Liver (tissue), 9 donors: Measurements from ENCODE around the gene MYMK. TPM values are rescaled to one million over a fixed set of nuclear protein-coding genes. Genes with fewer than 3 reads are reported as not detected.

Experiments
- DNase-seq: peaks from one replicate; pipeline ENCODE4 v3.0.0-alpha.2; 2017; ENCODE audit warnings: low spot score
- H3K27ac ChIP-seq, 2 donors: one replicate each; pipeline ENCODE4 v1.7.0; 2013; ENCODE audit warnings: inconsistent platforms in 2 of 2, low read length in 2 of 2, control low read depth in 1 of 2, low read depth in 1 of 2, mild to moderate bottlenecking in 1 of 2
- H3K27me3 ChIP-seq, 4 donors: one replicate each; pipeline versions ENCODE4 v1.6.1 to v1.7.0; 2013; ENCODE audit warnings: low read length in 3 of 4, inconsistent platforms in 1 of 4, mild to moderate bottlenecking in 1 of 4, moderate library complexity in 1 of 4; ENCODE audit not compliant: control insufficient read depth in 4 of 4, insufficient read depth in 4 of 4
- H3K36me3 ChIP-seq, 4 donors: one replicate each; pipeline versions ENCODE4 v1.6.1 to v1.7.0; 2013; ENCODE audit warnings: low read length in 3 of 4, mild to moderate bottlenecking in 3 of 4, low read depth in 1 of 4, moderate library complexity in 1 of 4; ENCODE audit not compliant: control insufficient read depth in 4 of 4, insufficient read depth in 3 of 4
- H3K4me1 ChIP-seq, 4 donors: one replicate each; pipeline versions ENCODE4 v1.6.1 to v1.7.0; 2013; ENCODE audit warnings: low read length in 3 of 4, mild to moderate bottlenecking in 3 of 4, moderate library complexity in 1 of 4; ENCODE audit not compliant: control insufficient read depth in 4 of 4, insufficient read depth in 4 of 4
- H3K4me3 ChIP-seq, 3 donors: one replicate each; pipeline versions ENCODE4 v1.6.1 to v1.7.0; 2013; ENCODE audit warnings: low read length in 3 of 3, control low read depth in 1 of 3, low read depth in 1 of 3, mild to moderate bottlenecking in 1 of 3
- H3K9ac ChIP-seq, 2 donors: one replicate each; pipeline ENCODE4 v1.7.0; 2013; ENCODE audit warnings: low read length in 2 of 2, mild to moderate bottlenecking in 2 of 2, moderate library complexity in 2 of 2, control low read depth in 1 of 2, low read depth in 1 of 2
- H3K9me3 ChIP-seq, 4 donors: one replicate each; pipeline versions ENCODE4 v1.6.1 to v1.7.0; 2013; ENCODE audit warnings: low read length in 3 of 4; ENCODE audit not compliant: control insufficient read depth in 4 of 4
- EGR1 ChIP-seq, 2 donors: IDR thresholded peaks; 2 replicates each; pipeline ENCODE4 v1.6.1; 2016 to 2018; ENCODE audit warnings: antibody characterized with exemption in 2 of 2, low read depth in 2 of 2
- FOXA1 ChIP-seq: IDR thresholded peaks from 2 replicates; pipeline ENCODE4 v1.6.1; 2016; ENCODE audit warnings: antibody characterized with exemption
- FOXA2 ChIP-seq: IDR thresholded peaks from 2 replicates; pipeline ENCODE4 v1.6.1; 2016; ENCODE audit warnings: antibody characterized with exemption
- HNF4A ChIP-seq, 2 donors: conservative IDR thresholded peaks; 2 replicates each; pipeline ENCODE4 v1.6.1; 2016; ENCODE audit warnings: antibody characterized with exemption in 2 of 2, mild to moderate bottlenecking in 2 of 2
- JUND ChIP-seq, 2 donors: IDR thresholded peaks; 2 replicates each; pipeline ENCODE4 v1.6.1; 2016; ENCODE audit warnings: antibody characterized with exemption in 2 of 2
- NR2F2 ChIP-seq: IDR thresholded peaks from 2 replicates; pipeline ENCODE4 v1.6.1; 2016; ENCODE audit warnings: antibody characterized with exemption
- RAD21 ChIP-seq, 2 donors: IDR thresholded peaks; 2 replicates each; pipeline ENCODE4 v1.6.1; 2016; ENCODE audit warnings: antibody characterized with exemption in 2 of 2, mild to moderate bottlenecking in 2 of 2
- RXRA ChIP-seq, 2 donors: IDR thresholded peaks; 2 replicates each; pipeline ENCODE4 v1.6.1; 2017 to 2018; ENCODE audit warnings: antibody characterized with exemption in 2 of 2, mild to moderate bottlenecking in 1 of 2
- SP1 ChIP-seq: IDR thresholded peaks from 2 replicates; pipeline ENCODE4 v1.6.1; 2018; ENCODE audit warnings: antibody characterized with exemption, mild to moderate bottlenecking
- TAF1 ChIP-seq: conservative IDR thresholded peaks from 2 replicates; pipeline ENCODE4 v1.6.1; 2016; ENCODE audit warnings: antibody characterized with exemption, mild to moderate bottlenecking
- WGBS: extraction: QIAGEN DNeasy Blood & Tissue Kit; methylation state at CpG from one replicate; pipeline ENCODE4 v1.1.7; 2013; 5-methylcytosine and 5-hydroxymethylcytosine counted together
- polyA plus RNA-seq, 2 donors: library from polyadenylated mRNA; stranded (reverse) in 1 of 2; unstranded in 1 of 2; fragments of 200-250 nt in 1 of 2; fragments of >200 nt in 1 of 2; fragmentation: Nextera tagmentation in 1 of 2; extraction: Ambion mirVana in 1 of 2; gene quantifications; one replicate each; pipeline versions ENCODE4 v1.2.1 to v1.2.3, GENCODE V29; 2013 to 2015
- total RNA-seq, 2 donors: library from RNA; depleted of rRNA; stranded (reverse); fragments of >200 nt; gene quantifications; one replicate each; pipeline ENCODE4 v1.2.3, GENCODE V29; 2014
- TF ChIP-seq, protein P1 (sequence below): fragments of 150-350 bp; IDR thresholded peaks from 2 replicates; pipeline ENCODE4 v1.5.1; 2017; ENCODE audit warnings: improper control_type of control experiment, low read depth, low read length; ENCODE audit not compliant: missing input control
- TF ChIP-seq, protein P2 (sequence below): IDR thresholded peaks from 2 replicates; pipeline ENCODE4 v1.6.1; 2016; ENCODE audit warnings: antibody characterized with exemption
- TF ChIP-seq, protein P3 (sequence below): IDR thresholded peaks from 2 replicates; pipeline ENCODE4 v1.6.1; 2016; ENCODE audit warnings: antibody characterized with exemption
- TF ChIP-seq, protein P4 (sequence below): IDR thresholded peaks from 2 replicates; pipeline ENCODE4 v1.6.1; 2016; ENCODE audit warnings: antibody characterized with exemption
- donor health status: healthy.
- donor health status: healthy.
- donor health status: healthy.
- donor health status: healthy.
- donor health status: healthy.

Gene MYMK
- total and polyA plus RNA-seq, 4 donors: not detected

DNA sequence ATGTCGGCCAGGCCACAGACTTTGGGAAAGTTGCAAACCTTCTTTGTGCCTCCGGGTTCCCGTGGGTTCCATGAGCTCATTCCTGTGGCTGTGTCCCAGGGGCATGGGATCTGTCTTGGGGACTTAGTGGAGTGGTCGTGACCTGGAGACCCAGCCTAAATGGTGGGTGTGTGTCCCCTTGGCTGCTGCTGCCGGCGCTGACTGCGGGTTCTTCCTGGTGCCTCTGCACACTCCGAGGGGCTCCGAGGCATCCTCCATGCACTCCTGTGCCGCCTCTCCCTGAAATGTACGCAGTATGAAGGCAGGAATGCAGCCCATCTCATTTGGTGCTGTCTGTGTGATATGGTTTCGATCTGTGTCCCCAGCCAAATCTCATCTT is 24.9 kb downstream of the MYMK start:
- no peak for DNase-seq
- peak overlapping the region; percentile 35 to 38 for H3K27ac ChIP-seq
- no peak overlapping the region for H3K9ac ChIP-seq
- TF ChIP-seq, protein P1, sequence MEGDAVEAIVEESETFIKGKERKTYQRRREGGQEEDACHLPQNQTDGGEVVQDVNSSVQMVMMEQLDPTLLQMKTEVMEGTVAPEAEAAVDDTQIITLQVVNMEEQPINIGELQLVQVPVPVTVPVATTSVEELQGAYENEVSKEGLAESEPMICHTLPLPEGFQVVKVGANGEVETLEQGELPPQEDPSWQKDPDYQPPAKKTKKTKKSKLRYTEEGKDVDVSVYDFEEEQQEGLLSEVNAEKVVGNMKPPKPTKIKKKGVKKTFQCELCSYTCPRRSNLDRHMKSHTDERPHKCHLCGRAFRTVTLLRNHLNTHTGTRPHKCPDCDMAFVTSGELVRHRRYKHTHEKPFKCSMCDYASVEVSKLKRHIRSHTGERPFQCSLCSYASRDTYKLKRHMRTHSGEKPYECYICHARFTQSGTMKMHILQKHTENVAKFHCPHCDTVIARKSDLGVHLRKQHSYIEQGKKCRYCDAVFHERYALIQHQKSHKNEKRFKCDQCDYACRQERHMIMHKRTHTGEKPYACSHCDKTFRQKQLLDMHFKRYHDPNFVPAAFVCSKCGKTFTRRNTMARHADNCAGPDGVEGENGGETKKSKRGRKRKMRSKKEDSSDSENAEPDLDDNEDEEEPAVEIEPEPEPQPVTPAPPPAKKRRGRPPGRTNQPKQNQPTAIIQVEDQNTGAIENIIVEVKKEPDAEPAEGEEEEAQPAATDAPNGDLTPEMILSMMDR: no peak
- TF ChIP-seq, protein P2, sequence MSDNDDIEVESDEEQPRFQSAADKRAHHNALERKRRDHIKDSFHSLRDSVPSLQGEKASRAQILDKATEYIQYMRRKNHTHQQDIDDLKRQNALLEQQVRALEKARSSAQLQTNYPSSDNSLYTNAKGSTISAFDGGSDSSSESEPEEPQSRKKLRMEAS: no peak
- no peak for TF ChIP-seq TAF1
- TF ChIP-seq EGR1 (IDR thresholded peaks at IDR 0.05; ENCODE audit: low read depth in 2 of 2): no peak
- TF ChIP-seq RXRA (IDR thresholded peaks at IDR 0.05): no peak
- no peak for TF ChIP-seq FOXA2
- TF ChIP-seq, protein P3, sequence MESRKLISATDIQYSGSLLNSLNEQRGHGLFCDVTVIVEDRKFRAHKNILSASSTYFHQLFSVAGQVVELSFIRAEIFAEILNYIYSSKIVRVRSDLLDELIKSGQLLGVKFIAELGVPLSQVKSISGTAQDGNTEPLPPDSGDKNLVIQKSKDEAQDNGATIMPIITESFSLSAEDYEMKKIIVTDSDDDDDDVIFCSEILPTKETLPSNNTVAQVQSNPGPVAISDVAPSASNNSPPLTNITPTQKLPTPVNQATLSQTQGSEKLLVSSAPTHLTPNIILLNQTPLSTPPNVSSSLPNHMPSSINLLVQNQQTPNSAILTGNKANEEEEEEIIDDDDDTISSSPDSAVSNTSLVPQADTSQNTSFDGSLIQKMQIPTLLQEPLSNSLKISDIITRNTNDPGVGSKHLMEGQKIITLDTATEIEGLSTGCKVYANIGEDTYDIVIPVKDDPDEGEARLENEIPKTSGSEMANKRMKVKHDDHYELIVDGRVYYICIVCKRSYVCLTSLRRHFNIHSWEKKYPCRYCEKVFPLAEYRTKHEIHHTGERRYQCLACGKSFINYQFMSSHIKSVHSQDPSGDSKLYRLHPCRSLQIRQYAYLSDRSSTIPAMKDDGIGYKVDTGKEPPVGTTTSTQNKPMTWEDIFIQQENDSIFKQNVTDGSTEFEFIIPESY: no peak
- no peak for TF ChIP-seq JUND (IDR thresholded peaks at IDR 0.05)
- H3K36me3 ChIP-seq: no peaks in the 10 kb centered on the region
- H3K4me3 ChIP-seq: no peak overlapping the region
- peaks cover 0 to 9% (median 1%) of the 10 kb centered on the region in 4 donors for H3K9me3 ChIP-seq
- peaks cover 3 to 23% (median 12%) of the 10 kb centered on the region in 4 donors for H3K4me1 ChIP-seq
- WGBS: 83% methylated on average over 12 of the region's 12 CpGs
- H3K27me3 ChIP-seq: no peaks in the 10 kb centered on the region

DNA sequence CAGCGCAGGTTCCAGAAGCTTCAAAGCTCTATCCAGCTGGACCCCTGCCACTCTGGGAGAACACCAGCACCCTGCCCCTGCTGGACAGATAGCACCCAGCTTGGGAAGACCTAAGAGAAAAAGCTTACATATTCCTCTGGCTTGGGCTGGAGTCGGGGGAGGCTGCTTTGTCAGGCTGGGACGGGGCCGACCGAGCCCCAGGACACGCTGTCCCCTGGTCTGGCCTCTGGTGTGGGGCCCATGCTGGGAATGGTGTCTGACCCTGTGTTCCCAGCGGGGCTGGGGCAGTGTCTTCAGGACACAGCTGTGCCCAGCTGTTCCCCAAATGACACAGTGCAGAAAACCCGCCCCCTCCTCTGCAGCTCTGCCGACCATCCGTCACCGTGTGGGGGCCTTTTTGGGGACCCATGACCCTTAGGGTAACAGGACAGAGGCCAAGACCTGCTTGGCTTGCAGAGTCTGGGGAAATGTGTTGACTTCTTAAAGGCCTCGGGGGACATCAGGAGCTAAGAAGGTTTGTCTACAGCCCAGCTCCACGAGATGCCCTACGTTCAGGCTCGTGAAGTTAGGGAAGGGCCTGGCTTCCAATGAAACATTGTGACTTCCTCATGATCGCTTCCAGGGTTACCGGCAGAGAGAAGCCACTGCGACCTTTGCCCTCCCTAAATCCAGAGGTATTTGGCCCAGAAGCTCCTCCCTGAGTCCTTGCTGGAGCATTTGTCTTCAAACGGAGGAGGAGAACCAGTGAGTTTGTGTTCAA is 25.4 kb downstream of the MYMK start:
- H3K9me3 ChIP-seq: peaks cover 0 to 9% (median 1%) of the 10 kb centered on the region in 4 donors
- H3K4me3 ChIP-seq: no peak overlapping the region
- no peak for DNase-seq
- 64% methylated on average over 19 of the region's 19 CpGs for WGBS
- peak overlapping the region; percentile 35 to 38 for H3K27ac ChIP-seq
- peaks cover 3 to 23% (median 12%) of the 10 kb centered on the region in 4 donors for H3K4me1 ChIP-seq
- H3K9ac ChIP-seq: no peak overlapping the region
- no peaks in the 10 kb centered on the region for H3K36me3 ChIP-seq
- TF ChIP-seq HNF4A (conservative IDR thresholded peaks at IDR 0.05) (peak in 1 of 2 donors; percentile 52), RXRA (IDR thresholded peaks at IDR 0.05) (peak; percentile 57 to 60), SP1 (peak; percentile 55), FOXA1 (no peak), NR2F2 (peak; percentile 98), RAD21 (IDR thresholded peaks at IDR 0.05) (peak in 1 of 2 donors; percentile 40)
- TF ChIP-seq, protein P1: peak; percentile 10
- TF ChIP-seq, protein P4, sequence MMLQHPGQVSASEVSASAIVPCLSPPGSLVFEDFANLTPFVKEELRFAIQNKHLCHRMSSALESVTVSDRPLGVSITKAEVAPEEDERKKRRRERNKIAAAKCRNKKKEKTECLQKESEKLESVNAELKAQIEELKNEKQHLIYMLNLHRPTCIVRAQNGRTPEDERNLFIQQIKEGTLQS: no peak
- no peaks in the 10 kb centered on the region for H3K27me3 ChIP-seq
